ENCODE measurements around the gene C19orf73.

The C19orf73 gene

GRCh38 chr19:49101160-49101559, 17.8 kb downstream of the C19orf73 start:
- no peak for DNase-seq (ENCODE audit: low spot score)

- no peak for DNase-seq (ENCODE audit: low spot score)
These were observed 20.1 kb downstream of the C19orf73 start for GRCh38 chr19:49098795-49099194.

- DNase-seq (ENCODE audit: low spot score), result peak; percentile 87
These were observed 21.3 kb downstream of the C19orf73 start for GRCh38 chr19:49097453-49098288.

GRCh38 chr19:49094505-49095482, 24.1 kb downstream of the C19orf73 start:
- no peak for DNase-seq (ENCODE audit: low spot score)

- no peak for DNase-seq (ENCODE audit: low spot score)
These were observed 26.3 kb downstream of the C19orf73 start for GRCh38 chr19:49092686-49093085.

- no peak for DNase-seq (ENCODE audit: low spot score)
These were observed 27.4 kb downstream of the C19orf73 start for GRCh38 chr19:49091391-49092038.

GRCh38 chr19:49086296-49086695, 32.6 kb downstream of the C19orf73 start:
- DNase-seq (ENCODE audit: low spot score), result no peak

GRCh38 chr19:49085868-49086232, 33.1 kb downstream of the C19orf73 start:
- DNase-seq (ENCODE audit: low spot score), result no peak

GRCh38 chr19:49085020-49085867, 33.7 kb downstream of the C19orf73 start, which contains the start of gene SNRNP70:
Gene SNRNP70, plus strand, starts transcription at chr19:49085451. Its CDS starts 964 bp downstream, at chr19:49086415.
- peak; percentile 98 for DNase-seq (ENCODE audit: low spot score)

GRCh38 chr19:49084206-49085019, 34.5 kb downstream of the C19orf73 start:
- DNase-seq (ENCODE audit: low spot score), result no peak

GRCh38 chr19:49081273-49081672, 37.7 kb downstream of the C19orf73 start:
- no peak for DNase-seq (ENCODE audit: low spot score)

- no peak for DNase-seq (ENCODE audit: low spot score)
These were observed 38.6 kb downstream of the C19orf73 start for GRCh38 chr19:49080392-49080791.

GRCh38 chr19:49074869-49075268, 44.1 kb downstream of the C19orf73 start:
- DNase-seq (ENCODE audit: low spot score), result peak; percentile 27

GRCh38 chr19:49073514-49074378, 45.2 kb downstream of the C19orf73 start:
- no peak for DNase-seq (ENCODE audit: low spot score)

GRCh38 chr19:49071860-49072547, 46.9 kb downstream of the C19orf73 start:
- no peak for DNase-seq (ENCODE audit: low spot score)

- no peak for DNase-seq (ENCODE audit: low spot score)
These were observed 48.5 kb downstream of the C19orf73 start for GRCh38 chr19:49070416-49070815.

GRCh38 chr19:49069026-49069425, 49.9 kb downstream of the C19orf73 start:
- DNase-seq (ENCODE audit: low spot score), result no peak

All from hematopoietic multipotent progenitor cell treated with erythropoietin and hydrocortisone succinate and interleukin-3 and kit ligand, for 17 days (in vitro differentiated cells).